Stimulated activated CD8-positive, alpha-beta memory T cell treated with anti-CD3 and anti-CD28 coated beads, Interleukin-7, amount 100 ng/mL, for 4 hours (primary cell): Measurements from ENCODE around the gene LILRA6.
"Not testable (repeated sequence)": the region's sequence is repeated elsewhere in the genome, so short reads cannot be mapped to it uniquely, and the experiment has no call there.

Source experiments
- DNase-seq, 2 donors: peaks; one replicate each; pipeline ENCODE4 v3.0.0-alpha.2; 2020; ENCODE audit warnings: low read depth in 2 of 2

The LILRA6 gene

DNA sequence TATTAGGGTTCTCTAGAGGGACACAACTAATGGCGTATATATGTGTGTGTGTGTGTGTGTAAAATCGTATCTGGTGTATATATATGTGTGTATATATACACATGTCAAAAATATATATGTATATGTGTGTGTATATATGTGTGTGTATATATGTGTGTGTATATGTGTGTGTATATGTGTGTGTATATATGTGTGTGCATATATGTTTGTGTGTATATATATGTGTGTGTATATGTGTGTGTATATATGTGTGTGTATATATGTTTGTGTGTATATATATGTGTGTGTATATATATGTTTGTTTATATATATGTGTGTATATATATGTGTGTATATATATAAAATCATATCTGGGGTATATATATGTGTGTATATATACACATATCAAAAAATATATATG is 19.9 kb upstream of the LILRA6 start:
- no peak for DNase-seq

DNA sequence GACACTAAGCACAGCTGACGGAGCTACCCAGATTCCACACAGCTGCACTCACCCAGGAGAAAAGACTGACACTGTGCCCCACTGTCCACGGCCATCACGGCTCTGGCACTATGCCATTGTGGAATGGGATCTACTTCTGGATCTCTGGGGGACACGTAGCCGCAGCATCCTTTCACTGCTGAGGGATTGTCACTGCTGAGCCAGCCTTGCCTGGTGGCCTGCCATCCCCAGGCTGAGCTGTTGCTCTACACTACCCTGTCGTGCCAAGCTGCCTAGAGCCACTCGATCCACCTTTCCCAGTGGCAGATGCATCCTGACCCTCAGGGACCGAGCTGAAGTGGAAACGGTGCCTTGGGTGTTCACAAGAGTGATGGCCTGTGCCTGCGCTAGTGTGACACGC is 19.5 kb upstream of the LILRA6 start:
- DNase-seq, result no peak

DNA sequence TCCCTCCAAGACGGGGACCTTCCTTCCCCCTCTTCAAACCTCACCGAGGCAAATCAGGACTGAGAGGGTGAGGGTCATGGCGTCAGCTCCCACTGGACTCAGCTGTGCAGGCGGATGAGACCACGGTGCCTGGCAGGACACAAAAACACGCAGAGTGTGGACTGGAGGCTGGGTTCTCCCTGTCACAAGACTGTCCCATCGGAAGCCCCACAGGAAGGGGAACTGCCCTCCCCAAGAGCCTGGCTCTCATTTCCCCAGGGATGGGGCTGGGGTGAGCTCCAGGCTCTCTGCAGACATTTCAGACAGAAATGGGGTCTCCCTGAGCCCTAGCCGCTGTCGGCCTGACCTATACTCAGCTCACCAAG is 14.5 kb upstream of the LILRA6 start, which contains the start of gene LILRB5:
TSS of gene LILRB5 (minus strand) at position 158 of the 365 bp plus-strand sequence. CDS start at position 78, 80 bp downstream.
- no peak for DNase-seq

GRCh38 chr19:54256250-54257115 is 13.9 kb upstream of the LILRA6 start:
- no peak for DNase-seq

DNA sequence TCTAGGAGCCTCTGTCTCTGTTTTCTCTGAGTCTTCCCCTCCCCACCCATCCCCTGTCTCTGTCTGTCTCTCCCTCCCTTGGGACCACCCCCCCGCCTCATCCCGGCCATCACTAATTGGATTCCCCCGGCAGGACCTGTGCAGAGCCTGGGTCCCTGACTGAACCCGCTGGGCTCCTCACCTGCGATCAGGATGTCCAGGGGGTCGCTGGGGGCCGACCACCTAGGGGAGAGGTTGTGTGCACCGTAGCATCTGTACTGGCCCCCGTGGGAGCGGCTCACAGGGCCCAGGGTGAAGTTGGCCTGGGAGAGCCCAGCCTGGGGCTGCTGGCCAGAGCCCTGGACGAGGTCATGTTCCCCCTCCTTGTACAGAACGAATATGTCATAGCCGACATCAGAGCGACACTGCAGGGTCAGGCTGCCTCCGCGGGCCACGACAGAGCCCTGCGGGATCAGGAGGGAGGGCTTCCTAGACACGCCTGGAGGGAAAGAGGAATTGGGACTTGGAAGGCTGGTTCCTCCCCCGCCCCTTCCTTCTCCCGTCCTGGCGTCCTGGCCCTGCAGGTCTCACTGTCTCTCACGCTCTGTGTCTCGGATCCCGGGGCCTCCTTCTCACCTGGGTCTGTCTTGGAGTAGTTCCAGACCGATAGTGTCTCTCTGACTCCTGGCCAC is 12.7 kb upstream of the LILRA6 start:
- no peak for DNase-seq

- DNase-seq, result no peak
Observed at GRCh38 chr19:54254195-54254906, 11.8 kb upstream of the LILRA6 start.

GRCh38 chr19:54253331-54254194 is 11.0 kb upstream of the LILRA6 start:
- DNase-seq, result no peak

DNA sequence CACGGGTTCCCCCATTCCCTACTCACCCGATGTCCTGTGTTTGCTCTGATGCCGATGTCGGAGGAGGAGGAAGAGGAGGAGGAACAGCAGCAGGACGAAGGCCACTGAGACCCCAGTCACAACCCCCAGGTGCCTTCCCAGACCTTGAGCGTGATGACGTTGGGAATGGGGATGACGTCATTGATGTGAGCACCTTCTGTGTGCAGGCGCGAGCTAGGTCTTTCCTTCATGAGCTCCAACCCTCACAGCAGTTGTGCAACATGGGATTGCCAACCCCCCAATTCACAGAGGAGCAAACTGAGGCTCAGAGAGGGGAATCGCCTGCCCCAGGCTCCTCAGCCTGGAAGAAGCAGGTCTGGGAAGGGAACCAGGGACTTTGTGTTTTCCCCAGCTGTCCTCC is 10.3 kb upstream of the LILRA6 start:
- DNase-seq, result no peak

DNA sequence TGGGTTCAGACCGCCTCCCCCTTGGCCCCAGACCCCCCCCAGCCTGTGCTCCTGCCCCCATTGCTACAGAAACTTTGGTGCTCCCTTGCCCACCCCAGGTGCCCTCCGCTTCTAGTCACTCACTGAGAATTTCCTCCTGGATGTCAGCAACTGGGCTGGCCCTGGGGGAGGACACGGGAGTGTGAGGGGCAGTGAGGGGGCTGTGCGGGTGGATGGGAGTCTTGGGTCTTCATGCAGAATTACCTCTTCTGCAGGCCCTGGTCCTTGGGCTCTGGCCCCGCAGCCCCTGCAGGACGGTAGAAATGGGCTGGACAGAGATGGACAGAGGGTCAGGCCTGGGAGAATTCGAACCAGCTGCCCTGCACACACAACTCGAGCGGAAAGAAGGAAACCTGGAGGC is 9.7 kb upstream of the LILRA6 start:
- DNase-seq, result no peak

- DNase-seq, result no peak
Observed at GRCh38 chr19:54248016-54248601, 5.5 kb upstream of the LILRA6 start.

DNA sequence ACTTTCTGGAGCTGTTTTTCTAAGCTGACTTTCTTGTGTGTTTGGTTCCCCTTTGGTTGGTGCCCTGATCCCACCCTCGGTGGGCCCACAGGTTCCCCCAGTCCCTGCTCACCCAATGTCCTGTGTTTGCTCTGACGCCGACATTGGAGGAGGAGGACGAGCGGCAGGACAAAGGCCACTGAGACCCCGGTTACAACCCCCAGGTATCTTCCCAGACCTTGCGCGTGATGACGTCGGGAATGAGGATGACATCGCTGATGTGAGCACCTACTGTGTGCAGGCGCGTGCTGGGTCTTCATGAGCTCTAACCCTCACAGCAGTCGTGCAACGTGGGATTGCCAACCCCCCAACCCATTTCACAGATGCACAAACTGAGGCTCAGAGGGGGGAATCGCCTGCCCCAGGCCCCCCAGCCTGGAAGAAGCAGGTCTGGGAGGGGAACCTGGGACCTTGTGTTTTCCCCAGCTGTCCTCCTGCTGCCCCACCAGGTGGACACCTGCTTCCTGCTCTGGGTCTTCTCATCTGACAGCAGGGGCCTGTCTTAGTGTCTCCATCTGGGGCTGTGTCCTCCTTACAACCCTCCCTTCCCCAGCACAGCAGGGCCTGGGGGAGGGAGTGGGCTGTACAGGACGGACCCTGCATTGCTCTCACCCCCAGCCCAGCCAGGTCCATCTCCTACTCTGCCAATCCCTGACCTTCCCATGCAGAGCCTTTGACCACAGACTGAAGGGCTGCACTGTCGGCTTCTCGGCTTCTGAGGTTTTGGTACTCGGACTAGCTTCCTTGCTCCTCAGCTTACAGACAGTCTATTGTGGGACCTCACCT is 4.7 kb upstream of the LILRA6 start:
- DNase-seq, result no peak

DNA sequence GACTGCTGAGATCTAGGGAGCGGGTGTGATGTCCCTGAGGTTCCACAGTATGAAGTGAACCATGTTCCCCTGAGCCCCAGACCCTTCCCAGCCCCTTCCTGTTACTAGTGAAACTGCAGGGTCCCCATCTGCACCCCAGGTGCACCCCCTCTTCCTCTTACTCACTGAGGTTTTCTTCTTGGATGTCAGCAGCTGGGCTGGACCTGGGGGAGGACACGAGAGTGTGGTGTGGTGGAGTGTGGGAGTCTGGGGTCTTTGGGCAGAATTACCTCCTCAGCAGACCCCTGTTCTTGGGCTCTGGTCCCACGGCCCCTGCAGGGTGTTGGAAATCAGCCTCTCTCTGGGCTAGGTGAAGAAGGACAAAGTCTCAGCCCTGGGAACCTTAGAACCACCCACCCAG is 3.3 kb upstream of the LILRA6 start:
- no peak for DNase-seq

DNA sequence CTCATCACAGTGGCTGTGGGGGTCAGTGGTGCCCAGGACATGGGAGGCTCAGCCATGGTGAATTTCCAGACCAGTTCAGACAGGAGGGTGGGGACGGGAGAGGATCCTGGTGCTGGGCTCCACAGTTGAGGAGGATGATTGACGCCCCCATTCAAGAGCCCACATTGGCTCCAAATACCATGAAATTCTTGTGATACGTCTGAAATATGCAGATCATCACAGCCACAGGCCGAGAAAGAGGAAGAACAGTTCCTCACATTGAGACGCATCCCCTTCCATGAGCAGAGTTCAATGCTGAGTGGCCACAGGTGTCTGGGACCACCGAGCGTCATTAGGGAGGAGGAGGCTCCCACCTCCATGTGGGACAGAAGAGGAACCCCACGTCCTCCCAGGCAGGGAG is 1.2 kb upstream of the LILRA6 start:
- not testable (repeated sequence) for DNase-seq

GRCh38 chr19:54242234-54242633 is 356 bp downstream of the LILRA6 start:
- DNase-seq, result not testable (repeated sequence)

DNA sequence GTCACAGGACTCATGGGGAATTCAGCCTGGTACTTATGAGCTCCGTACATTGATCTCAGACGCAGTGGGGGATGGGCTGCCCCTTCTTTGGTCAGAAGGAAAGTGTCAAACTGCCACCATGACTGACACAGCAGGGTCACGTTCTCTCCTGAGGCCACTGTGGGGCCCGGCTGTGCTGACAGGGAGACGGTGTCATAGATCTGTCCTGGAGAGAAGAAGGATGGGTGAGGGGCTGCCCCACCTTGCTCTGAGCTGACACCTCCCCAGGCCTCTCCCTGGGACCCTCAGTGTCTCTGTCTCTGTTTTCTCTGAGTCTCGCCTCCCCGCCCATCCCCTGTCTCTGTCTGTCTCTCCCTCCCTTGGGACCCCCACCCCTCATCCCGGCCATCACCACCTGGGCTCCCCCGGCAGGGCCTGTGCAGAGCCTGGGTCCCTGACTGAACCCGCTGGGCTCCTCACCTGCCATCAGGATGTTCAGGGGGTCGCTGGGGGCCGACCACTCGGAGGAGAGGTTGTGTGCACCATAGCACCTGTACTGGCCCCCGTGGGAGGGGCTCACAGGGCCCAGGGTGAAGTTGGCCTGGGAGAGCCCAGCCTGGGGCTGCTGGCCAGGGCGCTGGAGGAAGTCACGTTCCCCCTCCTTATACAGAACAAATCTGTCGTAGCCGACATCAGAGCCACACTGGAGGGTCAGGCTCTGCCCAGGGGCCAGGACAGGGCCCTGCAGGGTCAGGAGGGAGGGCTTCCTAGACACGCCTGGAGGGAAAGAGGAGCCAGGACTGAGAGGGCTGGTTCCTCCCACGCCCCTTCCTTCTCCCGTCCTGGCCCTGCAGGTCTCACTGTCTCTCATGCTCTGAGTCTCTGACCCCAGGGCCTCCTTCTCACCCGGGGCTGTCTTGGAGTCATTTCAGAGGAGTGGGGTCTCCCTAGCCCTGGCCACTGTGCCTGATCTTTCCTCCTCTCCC is 1.9 kb downstream of the LILRA6 start:
- DNase-seq, result not testable (repeated sequence)

GRCh38 chr19:54239491-54240371 is 2.9 kb downstream of the LILRA6 start:
- DNase-seq, result not testable (repeated sequence)

DNA sequence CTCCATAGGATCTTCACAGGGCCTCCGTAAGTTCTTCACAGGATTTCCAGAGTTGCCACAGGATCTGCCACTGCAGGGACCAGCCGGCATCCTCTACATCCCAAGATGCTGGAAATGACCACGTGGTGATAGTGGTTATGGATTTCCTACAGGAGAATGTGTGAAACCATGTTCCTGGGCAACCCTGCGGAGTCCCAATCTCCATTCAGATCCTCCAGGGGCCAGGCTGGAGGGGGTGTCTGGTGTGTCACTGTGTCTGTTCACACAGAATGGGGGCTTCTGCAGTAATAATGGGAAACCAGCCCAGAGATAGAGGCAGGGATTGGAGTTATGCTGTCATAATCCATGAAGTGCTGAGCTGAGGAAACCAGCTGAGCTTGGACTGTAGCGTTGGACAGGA is 8.6 kb downstream of the LILRA6 start:
- DNase-seq, result no peak
